ENCODE results near the gene WWOX.

Gene WWOX

DNA sequence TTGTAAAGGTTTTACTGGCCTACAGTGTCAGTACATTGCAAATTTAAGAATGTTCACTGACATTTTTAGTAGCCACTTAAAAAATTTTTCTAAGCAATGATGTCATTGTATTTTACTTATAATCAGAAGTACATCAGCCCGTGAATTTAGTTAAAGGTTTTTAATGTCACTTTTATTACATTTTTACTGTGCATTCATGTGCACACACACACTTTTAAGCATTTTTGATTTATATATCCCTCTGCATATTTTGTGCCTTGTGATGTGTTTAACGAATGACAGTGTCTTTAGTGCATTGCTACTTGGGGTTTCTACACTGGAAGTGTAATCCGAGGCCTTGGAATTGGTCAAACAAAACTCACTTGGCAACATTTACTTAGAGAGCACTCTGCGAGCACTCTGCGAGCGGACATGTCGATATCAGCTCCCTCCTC lies 190.4 kb downstream of the WWOX start:
- H3K9me3 ChIP-seq (ENCODE audit: insufficient read depth, low read length, severe bottlenecking): no peaks in the 10 kb centered on the region
- H3K4me1 ChIP-seq (ENCODE audit: insufficient read depth, low read length): no peaks in the 10 kb centered on the region
- H3K4me3 ChIP-seq (ENCODE audit: low read depth in 1 of 2, low read length in 2 of 2): no peak overlapping the region
- no peak for DNase-seq
- no peak overlapping the region for H3K4me2 ChIP-seq (ENCODE audit: insufficient read depth, low read length)
- TF ChIP-seq, protein P1, sequence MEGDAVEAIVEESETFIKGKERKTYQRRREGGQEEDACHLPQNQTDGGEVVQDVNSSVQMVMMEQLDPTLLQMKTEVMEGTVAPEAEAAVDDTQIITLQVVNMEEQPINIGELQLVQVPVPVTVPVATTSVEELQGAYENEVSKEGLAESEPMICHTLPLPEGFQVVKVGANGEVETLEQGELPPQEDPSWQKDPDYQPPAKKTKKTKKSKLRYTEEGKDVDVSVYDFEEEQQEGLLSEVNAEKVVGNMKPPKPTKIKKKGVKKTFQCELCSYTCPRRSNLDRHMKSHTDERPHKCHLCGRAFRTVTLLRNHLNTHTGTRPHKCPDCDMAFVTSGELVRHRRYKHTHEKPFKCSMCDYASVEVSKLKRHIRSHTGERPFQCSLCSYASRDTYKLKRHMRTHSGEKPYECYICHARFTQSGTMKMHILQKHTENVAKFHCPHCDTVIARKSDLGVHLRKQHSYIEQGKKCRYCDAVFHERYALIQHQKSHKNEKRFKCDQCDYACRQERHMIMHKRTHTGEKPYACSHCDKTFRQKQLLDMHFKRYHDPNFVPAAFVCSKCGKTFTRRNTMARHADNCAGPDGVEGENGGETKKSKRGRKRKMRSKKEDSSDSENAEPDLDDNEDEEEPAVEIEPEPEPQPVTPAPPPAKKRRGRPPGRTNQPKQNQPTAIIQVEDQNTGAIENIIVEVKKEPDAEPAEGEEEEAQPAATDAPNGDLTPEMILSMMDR (IDR thresholded peaks at IDR 0.05; ENCODE audit: borderline replicate concordance, extremely low read depth, low read length, poor library complexity, severe bottlenecking): no peak
- no peak for TF ChIP-seq EZH2 (IDR thresholded peaks at IDR 0.05; ENCODE audit: borderline replicate concordance, low read depth, low read length, severe bottlenecking)
- no peak overlapping the region for H2AFZ ChIP-seq (ENCODE audit: low read depth, low read length)
- H3K9ac ChIP-seq (ENCODE audit: low read depth, low read length): no peak overlapping the region
- no peaks in the 10 kb centered on the region for H3K27me3 ChIP-seq (ENCODE audit: insufficient read depth, low read length, poor library complexity)
- H3K79me2 ChIP-seq (ENCODE audit: insufficient read depth, low read length): no peaks in the 10 kb centered on the region
- H3K36me3 ChIP-seq (ENCODE audit: insufficient read depth, low read length): no peaks in the 10 kb centered on the region
- H4K20me1 ChIP-seq (ENCODE audit: insufficient read depth, low read length): no peaks in the 10 kb centered on the region
- ATAC-seq (ENCODE audit: insufficient read depth, low read depth): no peak
- no peak overlapping the region for H3K27ac ChIP-seq (ENCODE audit: low read length)

DNA sequence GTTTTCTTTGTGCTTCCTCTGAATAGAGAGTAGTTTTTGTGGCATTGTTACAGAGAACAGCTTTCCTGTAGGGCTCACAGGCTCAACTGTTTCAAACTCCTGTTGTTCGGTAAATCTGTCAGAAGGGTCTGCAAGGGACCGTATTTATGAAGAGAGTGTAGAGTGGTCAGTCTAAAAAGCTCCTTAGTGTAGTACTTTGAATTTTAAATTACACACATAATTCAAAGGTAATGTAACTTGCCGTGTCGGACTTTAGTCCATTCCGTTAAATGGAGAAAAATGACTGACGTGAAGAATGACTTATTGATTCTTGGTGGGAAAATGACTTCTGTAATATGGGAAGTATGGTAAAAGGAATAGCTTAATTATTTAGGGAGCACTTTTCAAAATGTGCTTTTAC lies 190.9 kb downstream of the WWOX start:
- no peaks in the 10 kb centered on the region for H3K79me2 ChIP-seq (ENCODE audit: insufficient read depth, low read length)
- ATAC-seq (ENCODE audit: insufficient read depth, low read depth): no peak
- no peaks in the 10 kb centered on the region for H3K36me3 ChIP-seq (ENCODE audit: insufficient read depth, low read length)
- no peaks in the 10 kb centered on the region for H3K27me3 ChIP-seq (ENCODE audit: insufficient read depth, low read length, poor library complexity)
- no peaks in the 10 kb centered on the region for H3K9me3 ChIP-seq (ENCODE audit: insufficient read depth, low read length, severe bottlenecking)
- H3K27ac ChIP-seq (ENCODE audit: low read length): no peak overlapping the region
- H3K4me1 ChIP-seq (ENCODE audit: insufficient read depth, low read length): no peaks in the 10 kb centered on the region
- H3K4me3 ChIP-seq (ENCODE audit: low read depth in 1 of 2, low read length in 2 of 2): no peak overlapping the region
- H2AFZ ChIP-seq (ENCODE audit: low read depth, low read length): no peak overlapping the region
- H3K4me2 ChIP-seq (ENCODE audit: insufficient read depth, low read length): no peak overlapping the region
- no peak for TF ChIP-seq EZH2 (IDR thresholded peaks at IDR 0.05; ENCODE audit: borderline replicate concordance, low read depth, low read length, severe bottlenecking)
- TF ChIP-seq, protein P1 (IDR thresholded peaks at IDR 0.05; ENCODE audit: borderline replicate concordance, extremely low read depth, low read length, poor library complexity, severe bottlenecking): no peak
- no peaks in the 10 kb centered on the region for H4K20me1 ChIP-seq (ENCODE audit: insufficient read depth, low read length)
- no peak overlapping the region for H3K9ac ChIP-seq (ENCODE audit: low read depth, low read length)
- no peak for DNase-seq

DNA sequence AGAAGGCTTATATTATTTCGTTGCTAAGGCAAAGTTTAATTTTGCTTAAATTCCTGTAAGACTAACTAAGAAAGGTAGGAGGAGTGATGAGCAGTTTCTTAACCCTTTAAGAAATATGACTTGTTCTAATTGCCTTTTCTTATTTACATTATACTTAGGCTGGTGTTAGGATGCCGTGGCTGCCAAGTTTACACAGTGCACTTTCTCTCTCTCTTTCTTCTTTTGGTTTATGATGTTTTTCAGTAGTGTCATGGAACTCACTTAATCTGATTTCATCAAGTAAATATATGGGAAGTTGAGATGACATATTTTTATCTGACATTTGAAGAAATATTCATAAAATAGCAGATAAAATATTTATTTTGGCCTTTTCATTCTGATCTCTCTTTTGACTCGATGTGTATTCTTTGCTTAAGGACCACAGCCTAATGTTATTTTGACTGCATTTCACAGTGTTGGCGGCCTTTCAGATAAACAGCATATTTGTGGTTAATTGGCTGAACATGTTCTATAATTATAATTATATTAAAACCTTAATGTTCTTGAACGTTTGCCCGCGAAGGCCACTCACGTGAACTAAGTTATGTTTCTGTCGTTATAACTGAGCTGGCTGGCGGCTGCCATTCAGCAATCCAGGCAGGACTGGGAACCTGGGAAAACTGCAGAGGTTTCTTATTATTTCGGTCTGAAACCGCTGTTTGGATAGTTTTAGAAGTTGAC lies 191.6 kb downstream of the WWOX start:
- H3K4me1 ChIP-seq (ENCODE audit: insufficient read depth, low read length): no peaks in the 10 kb centered on the region
- H3K27me3 ChIP-seq (ENCODE audit: insufficient read depth, low read length, poor library complexity): no peaks in the 10 kb centered on the region
- H3K9me3 ChIP-seq (ENCODE audit: insufficient read depth, low read length, severe bottlenecking): no peaks in the 10 kb centered on the region
- no peaks in the 10 kb centered on the region for H3K79me2 ChIP-seq (ENCODE audit: insufficient read depth, low read length)
- H3K27ac ChIP-seq (ENCODE audit: low read length): no peak overlapping the region
- no peak overlapping the region for H3K9ac ChIP-seq (ENCODE audit: low read depth, low read length)
- DNase-seq (no peak), ATAC-seq (ENCODE audit: insufficient read depth, low read depth) (no peak)
- H3K4me2 ChIP-seq (ENCODE audit: insufficient read depth, low read length): no peak overlapping the region
- no peak overlapping the region for H2AFZ ChIP-seq (ENCODE audit: low read depth, low read length)
- H3K4me3 ChIP-seq (ENCODE audit: low read depth in 1 of 2, low read length in 2 of 2): no peak overlapping the region
- no peak for TF ChIP-seq EZH2 (IDR thresholded peaks at IDR 0.05; ENCODE audit: borderline replicate concordance, low read depth, low read length, severe bottlenecking)
- TF ChIP-seq, protein P1 (IDR thresholded peaks at IDR 0.05; ENCODE audit: borderline replicate concordance, extremely low read depth, low read length, poor library complexity, severe bottlenecking): no peak
- no peaks in the 10 kb centered on the region for H4K20me1 ChIP-seq (ENCODE audit: insufficient read depth, low read length)
- no peaks in the 10 kb centered on the region for H3K36me3 ChIP-seq (ENCODE audit: insufficient read depth, low read length)
